Spleen (tissue), 7 donors: ENCODE data around the gene FBLN2.

Experiments
- CTCF ChIP-seq, 11 experiments: fragments of 200-600 bp in 7 of 11; fragments of 450-650 bp in 4 of 11; sonication (generic) in 4 of 11; IDR thresholded peaks in 8 of 11; conservative IDR thresholded peaks in 3 of 11; 1 replicate in 7 of 11; 2 replicates in 4 of 11; pipeline versions ENCODE4 v1.4.0 to v1.8.0; 2016 to 2021; ENCODE audit warnings: antibody characterized with exemption in 11 of 11, inconsistent platforms in 4 of 11, mild to moderate bottlenecking in 1 of 11
- POLR2A ChIP-seq, 3 donors: fragments of 450-650 bp; IDR thresholded peaks; one replicate each; pipeline ENCODE4 v1.5.1; 2017; ENCODE audit warnings: antibody characterized with exemption in 3 of 3, mild to moderate bottlenecking in 1 of 3
- POLR2AphosphoS5 ChIP-seq, 3 donors: sonication (generic); formaldehyde crosslinking; IDR thresholded peaks; one replicate each; pipeline ENCODE4 v1.5.1; 2017; ENCODE audit warnings: antibody characterized with exemption in 3 of 3
- donor health status: DM: no; HTN: no; CAD: no; lungs with moderate emphysema.
- donor health status: DM: no; HTN: no; CAD: no.
- donor health status: DM: no; HTN: no; CAD: no.

DNA sequence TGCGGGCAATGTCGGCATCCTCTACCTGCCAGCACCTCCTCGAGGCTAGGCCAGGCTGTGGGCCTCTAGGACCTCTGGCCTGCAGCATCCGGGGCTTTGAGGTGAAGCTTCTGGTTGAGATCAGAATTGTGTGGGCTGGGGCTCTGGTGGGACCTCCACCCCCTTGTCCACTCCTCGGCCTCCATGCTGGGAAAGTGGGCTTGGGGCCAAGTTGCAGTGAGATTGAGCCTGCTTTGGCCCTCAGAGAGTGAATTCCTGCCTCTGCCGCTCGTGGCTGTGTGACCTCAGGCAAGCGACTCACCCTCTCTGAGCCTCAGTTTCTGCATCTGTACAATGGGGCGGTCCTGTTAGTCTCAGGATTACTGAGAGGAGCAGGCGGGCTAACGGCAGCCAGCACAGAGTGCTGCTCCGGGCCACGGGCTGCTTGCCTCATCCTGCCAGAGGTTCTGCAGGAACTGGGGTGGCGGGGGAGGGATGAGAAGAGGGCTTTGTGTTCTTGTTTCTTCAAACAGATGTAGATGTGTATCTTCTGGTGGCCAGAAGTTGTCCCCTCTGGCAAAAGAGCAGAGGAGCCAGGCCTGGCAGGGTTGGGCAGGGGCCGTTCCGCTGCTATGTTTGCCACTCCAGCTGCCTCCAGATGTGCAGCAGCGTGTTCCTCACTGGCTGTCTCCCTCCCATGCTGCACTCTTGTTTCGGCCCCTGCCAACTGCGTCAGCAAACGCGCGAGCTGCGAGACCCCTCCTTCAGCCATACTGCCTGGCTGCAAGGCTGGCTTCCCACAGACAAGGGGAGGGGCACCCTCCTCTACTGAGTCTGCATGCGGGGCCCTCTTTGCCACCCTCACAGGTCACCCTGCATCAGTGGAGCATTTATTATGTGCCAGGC lies 33.7 kb downstream of the FBLN2 start:
- no peak for TF ChIP-seq CTCF (IDR thresholded peaks at IDR 0.05 in 8 of 11, conservative IDR thresholded peaks at IDR 0.05 in 3 of 11)
- no peak for TF ChIP-seq POLR2AphosphoS5 (IDR thresholded peaks at IDR 0.05)
- no peak for TF ChIP-seq POLR2A (IDR thresholded peaks at IDR 0.05)
